ENCODE data around the gene PLXNB3.
"Not testable (repeated sequence)": the region's sequence is repeated elsewhere in the genome, so short reads cannot be mapped to it uniquely, and the experiment has no call there.

Gene PLXNB3

DNA sequence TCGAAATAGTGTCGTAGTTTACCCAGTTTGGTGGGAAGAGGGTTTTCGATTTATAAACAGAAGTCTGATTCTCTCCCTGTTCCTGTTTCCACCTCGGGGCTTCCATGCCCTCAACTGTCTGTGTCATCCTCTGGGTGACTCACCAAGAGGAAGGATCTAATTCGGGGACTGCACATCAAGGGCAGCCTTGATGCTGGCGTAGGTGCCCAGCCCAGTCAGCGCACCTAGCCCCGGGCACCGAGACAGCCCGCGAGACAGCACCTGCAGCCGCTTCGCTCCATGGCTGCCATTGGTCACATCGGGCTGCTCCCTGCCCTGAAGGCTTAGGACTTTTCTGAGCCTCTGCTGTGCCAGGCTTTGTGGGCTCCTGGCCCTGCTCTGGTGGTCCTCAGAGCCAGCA lies 31.6 kb upstream of the PLXNB3 start:
- no peak for DNase-seq (ENCODE audit: low read depth in 2 of 2)

GRCh38 chrX:153733651-153734240 lies 30.3 kb upstream of the PLXNB3 start:
- DNase-seq (ENCODE audit: low read depth in 2 of 2), result no peak

GRCh38 chrX:153734871-153735270 lies 29.2 kb upstream of the PLXNB3 start:
- DNase-seq (ENCODE audit: low read depth in 2 of 2), result no peak

GRCh38 chrX:153735274-153735673 lies 28.8 kb upstream of the PLXNB3 start:
- no peak for DNase-seq (ENCODE audit: low read depth in 2 of 2)

DNA sequence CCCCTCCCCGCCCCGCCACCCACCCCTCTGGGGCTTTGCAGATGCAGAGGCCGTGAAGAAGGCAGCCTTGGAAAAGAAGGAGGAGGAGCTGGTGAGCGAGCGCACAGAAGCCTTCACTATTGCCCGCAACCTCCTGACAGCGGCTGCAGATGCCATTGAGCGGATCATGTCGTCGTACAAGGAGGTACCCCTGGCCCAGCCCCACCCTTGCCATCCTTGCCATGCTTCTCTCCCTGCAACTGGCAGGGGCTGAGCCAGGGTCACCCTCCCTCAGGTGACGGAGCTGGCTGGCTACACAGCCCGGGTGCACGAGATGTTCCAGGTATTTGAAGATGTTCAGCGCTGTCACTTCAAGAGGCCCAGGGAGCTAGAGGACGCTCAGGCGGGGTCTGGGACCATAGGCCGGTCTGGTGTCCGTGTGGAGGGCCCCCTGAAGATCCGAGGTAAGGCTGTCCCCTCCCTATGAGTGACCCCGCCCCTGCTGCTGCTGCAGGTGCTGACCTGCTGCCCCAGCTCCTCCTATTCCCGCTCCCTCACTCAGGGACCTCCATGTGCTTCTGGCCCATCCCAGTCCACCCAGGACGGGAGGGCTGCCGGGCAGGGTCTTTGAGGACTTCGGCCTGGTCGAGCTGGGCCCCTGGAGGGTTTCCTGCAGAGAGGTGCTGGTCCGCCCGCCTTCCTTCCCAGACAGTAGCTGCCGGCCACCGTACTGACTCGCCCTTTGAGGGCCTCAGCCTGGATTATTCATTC lies 27.8 kb upstream of the PLXNB3 start:
- no peak for DNase-seq (ENCODE audit: low read depth in 2 of 2)

DNA sequence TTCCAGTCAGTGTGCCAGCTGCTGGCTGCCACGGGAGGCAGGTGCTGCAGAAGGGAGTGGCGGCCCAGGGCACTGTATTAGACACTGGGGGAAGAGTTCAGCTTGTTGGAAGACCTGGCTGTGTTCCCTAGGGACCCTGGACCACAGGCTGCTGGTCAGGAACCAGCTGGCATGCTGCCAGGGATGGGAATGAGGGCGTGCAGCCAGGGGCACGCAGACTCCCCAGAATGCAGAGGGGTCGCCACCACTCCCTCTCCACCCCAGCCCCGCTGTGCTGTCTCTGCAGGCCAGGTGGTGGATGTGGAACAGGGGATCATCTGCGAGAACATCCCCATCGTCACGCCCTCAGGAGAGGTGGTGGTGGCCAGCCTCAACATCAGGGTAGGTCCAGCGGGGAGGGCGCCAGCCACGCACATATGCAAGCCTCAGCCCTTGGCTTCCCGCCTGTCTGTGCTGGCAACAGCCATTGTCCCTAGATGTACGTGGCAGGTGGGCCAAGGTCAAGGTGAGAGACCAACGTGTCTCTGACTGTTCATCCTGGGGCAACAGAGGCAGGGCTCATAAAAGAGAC lies 27.1 kb upstream of the PLXNB3 start:
- DNase-seq (ENCODE audit: low read depth in 2 of 2), result no peak

DNA sequence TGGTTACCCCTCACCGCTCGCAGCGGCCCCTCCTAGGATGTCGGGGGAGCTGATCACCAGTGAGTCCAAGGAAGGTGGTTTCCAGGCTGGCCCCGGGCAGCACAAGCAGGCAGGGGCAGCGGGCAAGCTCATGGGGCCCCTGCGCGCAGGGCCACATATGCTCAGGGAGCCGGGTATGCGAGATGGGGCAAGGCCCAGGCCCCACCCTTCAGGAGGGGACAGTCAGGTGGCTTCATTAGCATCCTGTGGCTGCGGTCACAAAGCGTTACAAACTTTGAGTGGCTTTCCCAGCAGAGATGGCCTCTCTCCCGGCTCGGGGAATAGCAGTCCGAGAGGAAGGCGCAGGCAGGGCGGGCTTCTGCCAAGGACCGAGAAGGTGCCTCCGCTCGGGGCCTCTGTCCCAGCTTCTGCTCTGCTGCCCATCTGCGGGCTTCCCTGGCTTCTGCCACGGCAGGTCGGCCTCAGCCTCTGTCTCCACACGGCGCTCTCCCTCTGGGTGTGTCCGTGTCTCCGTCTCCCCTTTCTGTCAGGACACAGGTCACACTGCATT lies 25.9 kb upstream of the PLXNB3 start:
- DNase-seq (ENCODE audit: low read depth in 2 of 2), result no peak

- no peak for DNase-seq (ENCODE audit: low read depth in 2 of 2)
Measured at GRCh38 chrX:153739754-153740486, 24.1 kb upstream of the PLXNB3 start.

DNA sequence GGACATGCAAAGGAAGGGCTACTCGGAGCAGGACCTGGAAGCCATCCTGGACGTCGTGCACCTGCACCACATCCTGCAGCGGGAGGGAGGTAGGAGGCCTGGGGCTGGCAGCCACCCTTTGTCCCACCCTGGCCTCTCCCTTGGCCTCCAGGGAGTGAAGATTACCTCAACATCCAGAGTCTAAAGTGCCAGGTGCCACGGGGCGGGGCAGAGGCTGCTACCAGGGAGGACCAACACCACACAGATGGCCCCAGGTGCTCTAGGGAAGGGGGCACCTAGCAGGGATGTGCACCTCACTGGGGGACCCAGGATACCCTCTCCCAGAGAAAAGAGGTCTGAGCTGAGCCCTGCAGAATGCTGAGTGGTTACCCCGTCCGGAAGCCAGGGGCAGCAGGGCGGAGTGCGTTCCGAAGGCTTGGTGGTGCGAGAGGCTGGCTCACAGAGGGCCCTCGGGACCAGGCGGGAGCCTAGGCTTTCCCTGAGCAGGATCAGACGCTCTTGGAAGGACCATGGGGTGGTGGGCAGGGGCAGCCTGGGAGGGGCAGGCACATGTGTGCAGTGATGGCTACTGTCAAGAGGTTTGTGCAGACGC lies 23.3 kb upstream of the PLXNB3 start:
- DNase-seq (ENCODE audit: low read depth in 2 of 2), result no peak

DNA sequence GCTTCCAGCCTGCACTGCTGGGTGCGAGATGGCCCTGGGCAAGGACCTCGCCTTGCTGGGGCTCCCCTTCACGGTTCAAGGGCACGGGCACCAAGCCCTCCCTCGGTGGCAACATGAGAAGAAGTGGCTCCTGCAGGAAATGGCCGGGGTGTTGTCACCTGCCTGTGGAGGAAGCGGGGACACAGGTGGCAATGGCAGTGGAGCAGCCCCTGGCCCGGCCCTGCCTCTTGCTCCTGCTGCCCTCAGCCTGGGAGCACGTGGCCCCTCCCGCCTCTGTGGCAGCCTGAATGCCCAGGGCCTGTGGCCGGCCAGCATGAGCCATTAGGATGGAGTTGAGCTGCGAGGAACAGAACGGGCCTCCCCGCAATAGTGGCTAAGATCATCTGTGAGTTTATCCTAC lies 22.6 kb upstream of the PLXNB3 start:
- DNase-seq (ENCODE audit: low read depth in 2 of 2), result no peak

DNA sequence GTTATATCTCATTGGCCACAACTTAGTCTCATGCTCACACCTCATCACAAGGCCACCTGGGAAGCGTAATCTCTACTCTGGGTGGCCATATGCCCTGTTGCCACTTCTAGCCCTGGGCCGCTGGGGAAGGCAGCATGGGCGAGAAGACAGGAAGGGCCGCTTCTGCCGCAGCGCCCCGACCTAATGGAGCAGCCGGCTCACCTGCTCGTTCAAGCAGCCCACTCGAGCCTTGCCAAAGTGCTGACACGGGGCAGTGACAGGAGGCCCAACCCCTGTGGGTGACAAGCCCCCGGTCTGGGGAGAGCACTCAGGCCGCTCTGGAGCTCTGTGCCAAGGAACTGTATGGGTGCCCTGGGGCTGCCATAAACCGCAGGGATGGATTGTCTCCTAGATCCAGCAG lies 21.9 kb upstream of the PLXNB3 start:
- not testable (repeated sequence) for DNase-seq (ENCODE audit: low read depth in 2 of 2)

- not testable (repeated sequence) for DNase-seq (ENCODE audit: low read depth in 2 of 2)
Measured at GRCh38 chrX:153742796-153743467, 21.1 kb upstream of the PLXNB3 start.

- DNase-seq (ENCODE audit: low read depth in 2 of 2), result not testable (repeated sequence)
Measured at GRCh38 chrX:153743468-153744209, 20.4 kb upstream of the PLXNB3 start.

GRCh38 chrX:153744210-153745066 lies 19.6 kb upstream of the PLXNB3 start:
- no peak for DNase-seq (ENCODE audit: low read depth in 2 of 2)

DNA sequence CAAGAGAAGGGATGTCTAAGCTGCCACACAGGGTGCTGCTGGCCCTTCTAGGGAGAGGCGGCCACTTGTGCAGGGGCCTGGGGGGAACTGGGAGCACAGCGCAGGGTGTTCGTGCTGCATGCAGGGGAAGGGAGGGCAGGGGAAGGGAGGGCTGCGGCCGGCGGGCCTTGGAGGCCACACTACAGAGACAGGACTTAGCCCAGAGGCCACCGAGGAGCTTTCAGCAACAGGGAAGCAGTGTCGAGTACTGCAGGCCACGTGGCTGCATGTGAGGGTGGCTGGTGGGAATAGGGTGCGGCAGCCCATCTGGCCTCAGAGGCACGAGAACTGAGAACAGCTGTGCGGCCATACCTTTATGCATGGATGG lies 19.0 kb upstream of the PLXNB3 start:
- DNase-seq (ENCODE audit: low read depth in 2 of 2), result not testable (repeated sequence)

DNA sequence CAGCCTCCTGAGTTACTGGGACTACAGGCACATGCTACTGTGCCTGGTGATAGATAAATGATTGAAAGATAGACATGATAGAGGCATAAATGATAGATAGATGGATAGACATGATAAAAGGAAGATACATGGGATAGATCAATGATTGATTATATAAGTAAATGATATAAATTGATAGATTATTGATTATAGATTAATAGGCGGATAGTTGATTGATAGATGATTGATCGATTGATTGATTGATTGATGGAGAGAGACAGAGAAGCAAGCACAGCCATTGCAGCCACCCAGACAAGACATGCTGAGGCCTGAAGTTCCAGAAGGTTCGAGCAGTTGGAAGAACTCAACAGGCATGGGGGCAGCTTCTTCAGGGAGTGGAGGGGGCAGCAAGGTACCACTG lies 17.7 kb upstream of the PLXNB3 start:
- no peak for DNase-seq (ENCODE audit: low read depth in 2 of 2)

- not testable (repeated sequence) for DNase-seq (ENCODE audit: low read depth in 2 of 2)
Measured at GRCh38 chrX:153746991-153747390, 17.1 kb upstream of the PLXNB3 start.

DNA sequence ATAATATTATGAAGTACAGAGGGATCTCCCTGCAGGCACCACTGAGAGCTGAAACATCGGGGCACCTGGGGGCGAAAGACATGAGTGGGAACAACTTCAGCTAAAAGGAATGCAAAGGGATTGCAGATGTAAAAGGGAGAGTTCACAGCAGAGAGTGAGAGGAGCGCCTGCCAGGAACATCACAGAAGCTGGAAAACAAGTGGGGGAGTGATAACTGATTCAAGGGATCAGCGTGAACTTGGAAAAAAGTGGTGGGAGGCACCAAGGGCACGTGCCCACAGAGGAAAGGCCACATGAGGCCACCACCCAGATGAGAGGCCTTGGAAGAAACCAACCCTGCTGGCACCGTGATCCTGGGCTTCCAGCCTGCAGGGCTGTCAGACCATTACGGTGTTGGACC lies 15.0 kb upstream of the PLXNB3 start:
- DNase-seq (ENCODE audit: low read depth in 2 of 2), result not testable (repeated sequence)

DNA sequence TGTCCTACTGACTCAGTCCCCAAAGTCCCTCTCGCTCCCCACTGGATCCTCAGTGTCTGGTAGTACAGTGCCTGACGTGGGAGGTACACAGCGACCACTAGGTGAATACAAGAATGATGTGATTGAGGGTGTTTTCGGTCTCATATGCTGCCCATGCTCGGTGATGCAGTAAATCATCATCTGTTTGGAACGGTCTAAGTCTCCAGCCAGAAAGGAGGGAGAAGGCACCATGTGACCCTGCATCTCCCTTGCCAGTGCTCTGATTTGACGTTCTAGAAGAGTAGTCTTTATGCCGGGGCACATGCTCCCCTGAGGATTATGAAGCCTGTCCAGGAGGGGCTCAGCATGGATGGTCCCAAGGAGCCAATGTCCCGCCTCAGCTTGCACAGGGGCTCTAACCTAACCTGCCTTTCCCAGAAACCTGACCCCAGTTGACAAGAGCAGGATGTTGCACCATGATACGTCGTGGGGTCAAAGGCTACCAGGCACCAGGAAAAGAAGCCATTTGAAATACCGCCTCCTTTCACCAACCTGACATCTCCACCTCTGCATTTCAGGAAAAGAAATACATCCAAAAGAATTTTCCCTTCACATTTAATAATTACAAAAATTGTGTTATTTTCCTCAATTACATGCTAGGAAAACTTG lies 13.8 kb upstream of the PLXNB3 start:
- DNase-seq (ENCODE audit: low read depth in 2 of 2), result no peak
